HepG2 (cell line): Measurements from ENCODE around the gene CD99L2. TPM values are rescaled to one million over a fixed set of nuclear protein-coding genes. Genes with fewer than 3 reads are reported as not detected.

Source experiments
- ATAC-seq: fragments of 200-7000 bp; cut with Tn5 transposase; 3 replicates; pipeline ENCODE4 v1.9.1; 2020; ENCODE audit warnings: mild to moderate bottlenecking, moderate library complexity
- BruUV-seq: library from RNA; stranded (reverse); fragments of 400-500 nt; replicated peaks from 2 replicates; lab custom pipeline; 2021; lab: Mats Ljungman, UMichigan
- CTCF ChIA-PET: fragments of 300-600 bp; formaldehyde crosslinking; extraction: SDS; loops from one replicate; lab custom pipeline; 2021; ENCODE audit warnings: low total read pairs, inconsistent platforms, low intra/inter-chr PET ratio; lab: Yijun Ruan, JAX
- POLR2A ChIA-PET: fragments of 350-600 bp; sonication (Branson Sonifier 250); formaldehyde crosslinking; loops from one replicate; lab custom pipeline; 2020; ENCODE audit warnings: antibody characterized with exemption, inconsistent platforms; lab: Yijun Ruan, JAX
- DNase-seq: peaks from one replicate; pipeline ENCODE4 v3.0.0-alpha.2; 2015; ENCODE audit warnings: low spot score
- FAIRE-seq: peaks from 3 replicates; lab custom pipeline; 2011; peaks lifted over from hg19 to GRCh38; lab: Jason Lieb, UNC
- H2AFZ ChIP-seq: one replicate; pipeline ENCODE4 v1.6.1; 2011; ENCODE audit warnings: low read length, inconsistent platforms
- H3K27ac ChIP-seq: fragments of 300-600 bp; 3 replicates; pipeline ENCODE4 v1.8.0; 2011; ENCODE audit warnings: mixed run types, mild to moderate bottlenecking, mixed read lengths, low read length, inconsistent platforms; ENCODE audit not compliant: insufficient read depth; ENCODE audit errors: extremely low read length
- H3K27me3 ChIP-seq, 2 experiments: fragments of 200-600 bp in 1 of 2; 2 replicates in 1 of 2; 3 replicates in 1 of 2; pipeline versions ENCODE4 v1.6.0 to v1.8.0; 2011; ENCODE audit warnings: low read length in 2 of 2, mild to moderate bottlenecking in 2 of 2, moderate library complexity in 2 of 2, inconsistent platforms in 1 of 2; ENCODE audit not compliant: insufficient read depth in 2 of 2, control insufficient read depth in 1 of 2
- H3K36me3 ChIP-seq, 2 experiments: fragments of 200-600 bp in 1 of 2; replicated peaks in 1 of 2; 2 replicates in 1 of 2; 3 replicates in 1 of 2; pipeline versions ENCODE4 v1.5.1 to v1.8.0; 2011; ENCODE audit warnings: low read length in 2 of 2, inconsistent platforms in 1 of 2; ENCODE audit not compliant: insufficient read depth in 2 of 2, control insufficient read depth in 1 of 2
- H3K4me1 ChIP-seq: 2 replicates; pipeline ENCODE4 v1.5.1; 2012; ENCODE audit warnings: low read length, inconsistent platforms; ENCODE audit not compliant: insufficient read depth
- H3K4me2 ChIP-seq: 2 replicates; pipeline ENCODE4 v1.6.0; 2011; ENCODE audit warnings: low read depth, low read length, inconsistent platforms
- H3K4me3 ChIP-seq, 3 experiments: fragments of 200-600 bp in 1 of 3; sonication (generic), shearing (Covaris generic) in 1 of 3; replicated peaks in 1 of 3; 2 replicates each; pipeline ENCODE4 v1.5.1; 2011 to 2016; ENCODE audit warnings: low read length in 3 of 3, inconsistent platforms in 2 of 3, low read depth in 2 of 3, mild to moderate bottlenecking in 2 of 3, control low read depth in 1 of 3, mixed read lengths in 1 of 3; ENCODE audit not compliant: insufficient read depth in 1 of 3
- H3K79me2 ChIP-seq: one replicate; pipeline ENCODE4 v1.6.1; 2011; ENCODE audit warnings: low read length, inconsistent platforms; ENCODE audit not compliant: insufficient read depth
- H3K9ac ChIP-seq: 2 replicates; pipeline ENCODE4 v1.6.0; 2011; ENCODE audit warnings: mild to moderate bottlenecking, low read depth, low read length, inconsistent platforms; ENCODE audit not compliant: insufficient read depth
- H3K9me3 ChIP-seq: 2 replicates; pipeline ENCODE4 v1.5.1; 2012; ENCODE audit warnings: mild to moderate bottlenecking, low read length
- H4K20me1 ChIP-seq: 2 replicates; pipeline ENCODE4 v1.6.0; 2011; ENCODE audit warnings: inconsistent platforms, mild to moderate bottlenecking, low read length, moderate library complexity; ENCODE audit not compliant: insufficient read depth
- CREB1 ChIP-seq, 2 experiments: fragments of 450-650 bp in 1 of 2; IDR thresholded peaks; 2 replicates each; pipeline ENCODE4 v1.6.1; 2016 to 2017; ENCODE audit warnings: control low read depth in 1 of 2, mild to moderate bottlenecking in 1 of 2, missing compliant biosample characterization in 1 of 2, missing genetic modification characterization in 1 of 2
- DPF2 ChIP-seq: sonication (generic); formaldehyde crosslinking; IDR thresholded peaks from 2 replicates; pipeline ENCODE4 v1.4.0; 2020; ENCODE audit warnings: mild to moderate bottlenecking, low read depth, missing genetic modification reagents, borderline replicate concordance
- GFI1 ChIP-seq: sonication (generic); formaldehyde crosslinking; IDR thresholded peaks from 2 replicates; pipeline ENCODE4 v1.5.0; 2020; ENCODE audit warnings: missing genetic modification reagents, mild to moderate bottlenecking, borderline replicate concordance
- HDAC6 ChIP-seq: fragments of 200-600 bp; sonication (generic); IDR thresholded peaks from 2 replicates; pipeline ENCODE4 v1.7.0; 2017; ENCODE audit warnings: mild to moderate bottlenecking, antibody characterized with exemption, low read length, low read depth
- HES4 ChIP-seq: sonication (generic); formaldehyde crosslinking; IDR thresholded peaks from 2 replicates; pipeline ENCODE4 v1.9.0; 2021; ENCODE audit warnings: mild to moderate bottlenecking, missing genetic modification reagents, borderline replicate concordance
- KLF16 ChIP-seq, 2 experiments: sonication (generic) in 1 of 2; formaldehyde crosslinking in 1 of 2; IDR thresholded peaks; 2 replicates each; pipeline versions ENCODE4 v1.6.1 to v1.8.0; 2016 to 2023; ENCODE audit warnings: missing genetic modification reagents in 2 of 2, missing compliant biosample characterization in 1 of 2
- MAF1 ChIP-seq: sonication (generic); formaldehyde crosslinking; IDR thresholded peaks from 2 replicates; pipeline ENCODE4 v1.5.0; 2020; ENCODE audit warnings: missing genetic modification reagents, borderline replicate concordance
- NCOA2 ChIP-seq: sonication (generic); formaldehyde crosslinking; IDR thresholded peaks from 2 replicates; pipeline ENCODE4 v1.8.0; 2022; ENCODE audit warnings: inconsistent platforms
- TCF7 ChIP-seq: sonication (generic); IDR thresholded peaks from 2 replicates; pipeline ENCODE4 v1.6.1; 2016; ENCODE audit warnings: antibody characterized with exemption, low read depth
- ZC3H4 ChIP-seq: sonication (generic); formaldehyde crosslinking; IDR thresholded peaks from 2 replicates; pipeline ENCODE4 v1.4.0; 2020; ENCODE audit warnings: missing genetic modification reagents, borderline replicate concordance
- ZFP62 ChIP-seq: sonication (generic); formaldehyde crosslinking; IDR thresholded peaks from 2 replicates; pipeline ENCODE4 v1.4.0; 2020; ENCODE audit warnings: missing genetic modification reagents
- ZFY ChIP-seq: sonication (generic); formaldehyde crosslinking; IDR thresholded peaks from 2 replicates; pipeline ENCODE4 v1.4.0; 2020; ENCODE audit warnings: missing genetic modification reagents
- ZNF232 ChIP-seq: sonication (generic); formaldehyde crosslinking; IDR thresholded peaks from 2 replicates; pipeline ENCODE4 v1.4.0; 2020; ENCODE audit warnings: missing genetic modification reagents, borderline replicate concordance
- ZNF292 ChIP-seq: sonication (generic); formaldehyde crosslinking; IDR thresholded peaks from 2 replicates; pipeline ENCODE4 v1.8.1; 2022; ENCODE audit warnings: mild to moderate bottlenecking, low read depth, missing genetic modification reagents, borderline replicate concordance
- ZNF652 ChIP-seq: IDR thresholded peaks from 2 replicates; pipeline ENCODE4 v1.6.1; 2016; ENCODE audit warnings: low read depth, borderline replicate concordance
- ZNF740 ChIP-seq: sonication (generic); formaldehyde crosslinking; IDR thresholded peaks from 2 replicates; pipeline ENCODE4 v1.4.0; 2020; ENCODE audit warnings: missing genetic modification reagents
- ZNF782 ChIP-seq: sonication (generic); formaldehyde crosslinking; IDR thresholded peaks from 2 replicates; pipeline ENCODE4 v1.4.0; 2020; ENCODE audit warnings: missing genetic modification reagents, mild to moderate bottlenecking, borderline replicate concordance
- WGBS: methylation state at CpG from one replicate; pipeline ENCODE4 v1.1.6; 2017; ENCODE audit warnings: low lambda C conversion rate; 5-methylcytosine and 5-hydroxymethylcytosine counted together
- in situ Hi-C: cut with HindIII; loops from 2 replicates; pipeline ENCODE4 v1.10.0; 2017; ENCODE audit warnings: low pct_unique_long_range_greater_than_20kb; ENCODE audit not compliant: extremely low pct_ligation_motif_present
- intact Hi-C: fragments of 100-400 bp; cut with micrococcal nuclease; formaldehyde crosslinking; loops from one replicate; pipeline ENCODE4 v1.10.0; 2022; ENCODE audit not compliant: unreplicated experiment
- polyA plus RNA-seq, 8 experiments: library from polyadenylated mRNA; depleted of rRNA in 3 of 8; stranded (reverse) in 7 of 8; unstranded in 1 of 8; fragments of >200 nt; fragmentation: Illumina TruSeq in 4 of 8; extraction: Trizol in 4 of 8; gene quantifications; 2 replicates each; pipeline versions ENCODE4 v1.2.1 to v1.2.3, GENCODE V29; 2011 to 2016; ENCODE audit warnings: low read depth in 4 of 8, missing spikeins in 1 of 8, mixed read lengths in 1 of 8; ENCODE audit not compliant: insufficient read depth in 1 of 8
- total RNA-seq, 5 experiments: library from RNA; depleted of rRNA; stranded (reverse); fragments of >200 nt; fragmentation: Illumina TruSeq; extraction: Trizol; gene quantifications; 2 replicates each; pipeline ENCODE4 v1.2.3, GENCODE V29; 2016; ENCODE audit warnings: low read depth in 1 of 5
- TF ChIP-seq, protein P1 (sequence below): sonication (generic); formaldehyde crosslinking; IDR thresholded peaks from 2 replicates; pipeline ENCODE4 v1.4.0; 2020; ENCODE audit warnings: mild to moderate bottlenecking, low read depth, missing genetic modification reagents

The CD99L2 gene
- total and polyA plus RNA-seq, 2 of the 13 experiments (the other 11 are each of a cell fraction or from before 2014, with no cell fraction given), result 6.9 to 7.6 TPM

- H3K9ac ChIP-seq, result no peak overlapping the region
- H3K27ac ChIP-seq, result no peak overlapping the region
- ATAC-seq, result no peak
- H3K36me3 ChIP-seq, result no peaks in the 10 kb centered on the region
- H2AFZ ChIP-seq, result no peak overlapping the region
- 92% methylated on average over 4 of the region's 4 CpGs for WGBS
- H3K4me3 ChIP-seq, result no peak overlapping the region
- CTCF ChIA-PET, result no interaction called here
- intact Hi-C loops (no loop called here), in situ Hi-C loops (no loop called here)
- no peaks in the 10 kb centered on the region for H3K9me3 ChIP-seq
- H3K27me3 ChIP-seq, result no peaks in the 10 kb centered on the region
- no TSS peak for BruUV-seq
- H4K20me1 ChIP-seq, result no peaks in the 10 kb centered on the region
- POLR2A ChIA-PET, result no interaction called here
- TF ChIP-seq ZNF652, result no peak
- TF ChIP-seq, protein P1, sequence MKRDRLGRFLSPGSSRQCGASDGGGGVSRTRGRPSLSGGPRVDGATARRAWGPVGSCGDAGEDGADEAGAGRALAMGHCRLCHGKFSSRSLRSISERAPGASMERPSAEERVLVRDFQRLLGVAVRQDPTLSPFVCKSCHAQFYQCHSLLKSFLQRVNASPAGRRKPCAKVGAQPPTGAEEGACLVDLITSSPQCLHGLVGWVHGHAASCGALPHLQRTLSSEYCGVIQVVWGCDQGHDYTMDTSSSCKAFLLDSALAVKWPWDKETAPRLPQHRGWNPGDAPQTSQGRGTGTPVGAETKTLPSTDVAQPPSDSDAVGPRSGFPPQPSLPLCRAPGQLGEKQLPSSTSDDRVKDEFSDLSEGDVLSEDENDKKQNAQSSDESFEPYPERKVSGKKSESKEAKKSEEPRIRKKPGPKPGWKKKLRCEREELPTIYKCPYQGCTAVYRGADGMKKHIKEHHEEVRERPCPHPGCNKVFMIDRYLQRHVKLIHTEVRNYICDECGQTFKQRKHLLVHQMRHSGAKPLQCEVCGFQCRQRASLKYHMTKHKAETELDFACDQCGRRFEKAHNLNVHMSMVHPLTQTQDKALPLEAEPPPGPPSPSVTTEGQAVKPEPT (CRISPR knock-in tag), result no peak
- no peak for TF ChIP-seq ZFP62 (CRISPR knock-in tag)
- no peak for TF ChIP-seq ZNF232 (CRISPR knock-in tag)
- TF ChIP-seq MAF1 (CRISPR knock-in tag), result no peak
- no peak for TF ChIP-seq DPF2 (CRISPR knock-in tag)
- TF ChIP-seq GFI1, result no peak
- no peak for TF ChIP-seq TCF7
- no peak for TF ChIP-seq ZC3H4 (CRISPR knock-in tag)
- TF ChIP-seq ZNF782 (CRISPR knock-in tag), result no peak
- no peak for TF ChIP-seq ZNF740
- no peak for TF ChIP-seq ZNF292 (CRISPR knock-in tag)
- TF ChIP-seq KLF16 (CRISPR knock-in tag; IDR thresholded peaks at IDR 0.05), result no peak
- no peak for TF ChIP-seq CREB1 (IDR thresholded peaks at IDR 0.05)
- TF ChIP-seq CREB1 (CRISPR knock-in tag; IDR thresholded peaks at IDR 0.05), result no peak
- TF ChIP-seq ZFY (CRISPR knock-in tag), result no peak
- no peak for TF ChIP-seq NCOA2 (CRISPR knock-in tag)
- no peak for TF ChIP-seq HES4
- TF ChIP-seq HDAC6, result no peak
- H3K4me2 ChIP-seq, result no peak overlapping the region
- no peaks in the 10 kb centered on the region for H3K4me1 ChIP-seq
- no peaks in the 10 kb centered on the region for H3K79me2 ChIP-seq
- DNase-seq, result no peak
- FAIRE-seq, result no peak
These were observed 28.4 kb downstream of the CD99L2 start for GRCh38 chrX:150870029-150870428.
